Stomach (tissue), 9 donors: ENCODE measurements around the gene BICD2. TPM values are rescaled to one million over a fixed set of nuclear protein-coding genes. Genes with fewer than 3 reads are reported as not detected.
A peak's percentile ranks its signal among the peaks of the same experiment; 100 is the strongest.

Experiments used
- DNase-seq, 2 donors: peaks; one replicate each; pipeline versions ENCODE4 v3.0.0 to v3.0.0-alpha.2; 2013 to 2019
- H3K27ac ChIP-seq, 5 donors: fragments of 200-600 bp in 4 of 5; sonication (generic) in 4 of 5; one replicate each; pipeline ENCODE4 v1.5.1; 2013 to 2019; ENCODE audit warnings: mild to moderate bottlenecking in 1 of 5, moderate library complexity in 1 of 5
- H3K27me3 ChIP-seq, 3 donors: fragments of 200-600 bp; sonication (generic); one replicate each; pipeline ENCODE4 v1.5.1; 2017 to 2019; ENCODE audit warnings: mixed run types in 1 of 3
- H3K36me3 ChIP-seq, 4 donors: fragments of 200-600 bp; sonication (generic); 1 replicate in 3 of 4; 2 replicates in 1 of 4; pipeline ENCODE4 v1.5.1; 2016 to 2019
- H3K4me1 ChIP-seq, 4 donors: fragments of 200-600 bp; sonication (generic); one replicate each; pipeline ENCODE4 v1.5.1; 2016 to 2019
- H3K4me3 ChIP-seq, 4 donors: fragments of 200-600 bp; sonication (generic) in 3 of 4; one replicate each; pipeline ENCODE4 v1.5.1; 2016 to 2019; ENCODE audit warnings: mild to moderate bottlenecking in 1 of 4
- H3K9me3 ChIP-seq, 4 donors: fragments of 200-600 bp; sonication (generic); one replicate each; pipeline ENCODE4 v1.5.1; 2016 to 2019
- EP300 ChIP-seq: sonication (generic); formaldehyde crosslinking; IDR thresholded peaks from one replicate; pipeline ENCODE4 v1.6.1; 2017; ENCODE audit warnings: antibody characterized with exemption
- POLR2A ChIP-seq, 4 donors: fragments of 450-650 bp; IDR thresholded peaks; one replicate each; pipeline ENCODE4 v1.6.1; 2016; ENCODE audit warnings: antibody characterized with exemption in 4 of 4, control low read depth in 2 of 4, mild to moderate bottlenecking in 1 of 4, moderate library complexity in 1 of 4
- POLR2AphosphoS5 ChIP-seq, 3 donors: sonication (generic); formaldehyde crosslinking; IDR thresholded peaks; one replicate each; pipeline ENCODE4 v1.6.1; 2016; ENCODE audit warnings: antibody characterized with exemption in 3 of 3
- WGBS, 5 donors: extraction: QIAGEN DNeasy Blood & Tissue Kit in 3 of 5; methylation state at CpG; one replicate each; pipeline versions ENCODE4 v1.1.5 to v1.1.7; 2013 to 2018; 5-methylcytosine and 5-hydroxymethylcytosine counted together
- intact Hi-C: fragments of 100-400 bp; cut with DNase I; formaldehyde crosslinking; loops from one replicate; pipeline ENCODE4 v1.15.1; 2023; ENCODE audit warnings: low total_unique reads
- polyA plus RNA-seq, 3 donors: library from polyadenylated mRNA; stranded (reverse); fragments of 200-250 nt; gene quantifications; one replicate each; pipeline ENCODE4 v1.2.3, GENCODE V29; 2013
- total RNA-seq, 5 donors: library from RNA; depleted of rRNA; stranded (reverse); fragments of >200 nt; gene quantifications; one replicate each; pipeline versions ENCODE4 v1.1.0 to v1.2.3, GENCODE V29; 2014 to 2016
- TF ChIP-seq, protein P1 (sequence below), 7 experiments: fragments of 450-650 bp in 4 of 7; fragments of 200-600 bp in 3 of 7; sonication (generic) in 3 of 7; IDR thresholded peaks; one replicate each; pipeline ENCODE4 v1.5.1; 2016 to 2019; ENCODE audit warnings: antibody characterized with exemption in 7 of 7, control low read depth in 2 of 7, mild to moderate bottlenecking in 1 of 7
- donor health status: healthy with polysubstance abuse.
- donor health status: Bipolar disorder and iron deficiency.
- donor health status: healthy.

The BICD2 gene
- total and polyA plus RNA-seq, 8 donors = 5.9 to 32.6 (median 16.4) TPM

- Histone ChIP-seq H3K9me3 (no peaks in the 10 kb centered on the region), H3K4me3 (no peak overlapping the region), H3K27ac (no peak overlapping the region), H3K36me3 (peaks cover 21 to 75% (median 70%) of the 10 kb centered on the region in 4 donors), H3K4me1 (peaks cover 0 to 38% (median 12%) of the 10 kb centered on the region in 4 donors), H3K27me3 (no peaks in the 10 kb centered on the region)
- intact Hi-C loops = no loop called here
- DNase-seq = peak in 1 of 2 donors; percentile 13
- no peak for TF ChIP-seq POLR2A (IDR thresholded peaks at IDR 0.05)
- no peak for TF ChIP-seq EP300
- TF ChIP-seq, protein P1, sequence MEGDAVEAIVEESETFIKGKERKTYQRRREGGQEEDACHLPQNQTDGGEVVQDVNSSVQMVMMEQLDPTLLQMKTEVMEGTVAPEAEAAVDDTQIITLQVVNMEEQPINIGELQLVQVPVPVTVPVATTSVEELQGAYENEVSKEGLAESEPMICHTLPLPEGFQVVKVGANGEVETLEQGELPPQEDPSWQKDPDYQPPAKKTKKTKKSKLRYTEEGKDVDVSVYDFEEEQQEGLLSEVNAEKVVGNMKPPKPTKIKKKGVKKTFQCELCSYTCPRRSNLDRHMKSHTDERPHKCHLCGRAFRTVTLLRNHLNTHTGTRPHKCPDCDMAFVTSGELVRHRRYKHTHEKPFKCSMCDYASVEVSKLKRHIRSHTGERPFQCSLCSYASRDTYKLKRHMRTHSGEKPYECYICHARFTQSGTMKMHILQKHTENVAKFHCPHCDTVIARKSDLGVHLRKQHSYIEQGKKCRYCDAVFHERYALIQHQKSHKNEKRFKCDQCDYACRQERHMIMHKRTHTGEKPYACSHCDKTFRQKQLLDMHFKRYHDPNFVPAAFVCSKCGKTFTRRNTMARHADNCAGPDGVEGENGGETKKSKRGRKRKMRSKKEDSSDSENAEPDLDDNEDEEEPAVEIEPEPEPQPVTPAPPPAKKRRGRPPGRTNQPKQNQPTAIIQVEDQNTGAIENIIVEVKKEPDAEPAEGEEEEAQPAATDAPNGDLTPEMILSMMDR (IDR thresholded peaks at IDR 0.05) = no peak
- TF ChIP-seq POLR2AphosphoS5 (IDR thresholded peaks at IDR 0.05) = no peak
- 83 to 97% (median 89%) methylated on average over 3 to 4 of the region's 4 CpGs for WGBS, 5 donors
Observed at GRCh38 chr9:92726348-92726747, 38.3 kb downstream of the BICD2 start.

DNA sequence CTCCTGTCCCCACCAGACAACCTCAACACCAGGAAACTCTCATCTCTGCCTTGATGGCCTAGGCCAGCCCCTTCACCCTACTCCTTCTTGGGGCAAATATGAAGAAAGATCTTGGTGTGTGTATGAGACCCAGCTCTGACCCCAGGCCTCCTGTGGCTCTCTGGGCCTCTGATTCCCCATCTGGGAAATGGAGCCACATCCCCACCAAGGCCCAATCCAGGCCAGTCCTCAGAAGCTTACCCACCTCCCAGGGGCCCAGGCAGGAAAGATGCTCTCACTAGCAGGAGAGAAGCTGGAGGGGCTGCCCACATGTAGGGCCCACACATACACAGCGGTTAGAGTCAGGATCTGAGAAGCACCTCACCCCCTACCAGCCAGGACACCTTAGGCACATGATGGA, 38.9 kb downstream of the BICD2 start:
- intact Hi-C loops = no loop called here
- WGBS, 5 donors = 94 to 100% (median 99%) methylated on average over 1 of the region's 1 CpG; no CpG with 5 or more reads in 1 of the 5 donors
- Histone ChIP-seq H3K27me3 (no peaks in the 10 kb centered on the region), H3K9me3 (no peaks in the 10 kb centered on the region), H3K4me3 (no peak overlapping the region), H3K36me3 (peaks cover 26 to 81% (median 76%) of the 10 kb centered on the region in 4 donors), H3K4me1 (peaks cover 0 to 34% (median 9%) of the 10 kb centered on the region in 4 donors), H3K27ac (no peak overlapping the region)
- peak in 1 of 2 donors; percentile 14 for DNase-seq
- TF ChIP-seq EP300 (no peak), POLR2A (IDR thresholded peaks at IDR 0.05) (no peak), POLR2AphosphoS5 (IDR thresholded peaks at IDR 0.05) (no peak)
- TF ChIP-seq, protein P1 (IDR thresholded peaks at IDR 0.05) = no peak

DNA sequence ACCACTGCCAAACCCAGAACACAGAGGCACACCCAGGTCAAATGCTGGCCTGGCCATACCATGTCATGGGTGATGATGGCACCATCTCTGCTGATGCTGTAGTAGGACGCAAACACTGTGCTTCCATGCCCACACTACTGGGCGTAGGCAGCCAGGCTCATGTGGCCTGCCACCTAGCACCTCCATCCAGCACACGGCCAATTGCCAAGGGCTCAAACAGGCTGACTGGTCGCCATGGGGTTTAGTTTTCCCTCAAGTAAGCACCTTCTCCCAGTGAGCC, 39.4 kb downstream of the BICD2 start:
- no peak overlapping the region for H3K4me3 ChIP-seq
- peaks cover 31 to 87% (median 82%) of the 10 kb centered on the region in 4 donors for H3K36me3 ChIP-seq
- H3K27ac ChIP-seq = no peak overlapping the region
- peaks cover 0 to 33% (median 7%) of the 10 kb centered on the region in 4 donors for H3K4me1 ChIP-seq
- TF ChIP-seq, protein P1 (IDR thresholded peaks at IDR 0.05) = no peak
- no peak for TF ChIP-seq POLR2A (IDR thresholded peaks at IDR 0.05)
- TF ChIP-seq EP300 = no peak
- no peak for TF ChIP-seq POLR2AphosphoS5 (IDR thresholded peaks at IDR 0.05)
- peak in 1 of 2 donors; percentile 21 for DNase-seq
- 88 to 96% (median 95%) methylated on average over 3 to 4 of the region's 4 CpGs; no CpG with 5 or more reads in 1 of the 5 donors for WGBS, 5 donors
- intact Hi-C loops = no loop called here
- no peaks in the 10 kb centered on the region for H3K27me3 ChIP-seq
- no peaks in the 10 kb centered on the region for H3K9me3 ChIP-seq

DNA sequence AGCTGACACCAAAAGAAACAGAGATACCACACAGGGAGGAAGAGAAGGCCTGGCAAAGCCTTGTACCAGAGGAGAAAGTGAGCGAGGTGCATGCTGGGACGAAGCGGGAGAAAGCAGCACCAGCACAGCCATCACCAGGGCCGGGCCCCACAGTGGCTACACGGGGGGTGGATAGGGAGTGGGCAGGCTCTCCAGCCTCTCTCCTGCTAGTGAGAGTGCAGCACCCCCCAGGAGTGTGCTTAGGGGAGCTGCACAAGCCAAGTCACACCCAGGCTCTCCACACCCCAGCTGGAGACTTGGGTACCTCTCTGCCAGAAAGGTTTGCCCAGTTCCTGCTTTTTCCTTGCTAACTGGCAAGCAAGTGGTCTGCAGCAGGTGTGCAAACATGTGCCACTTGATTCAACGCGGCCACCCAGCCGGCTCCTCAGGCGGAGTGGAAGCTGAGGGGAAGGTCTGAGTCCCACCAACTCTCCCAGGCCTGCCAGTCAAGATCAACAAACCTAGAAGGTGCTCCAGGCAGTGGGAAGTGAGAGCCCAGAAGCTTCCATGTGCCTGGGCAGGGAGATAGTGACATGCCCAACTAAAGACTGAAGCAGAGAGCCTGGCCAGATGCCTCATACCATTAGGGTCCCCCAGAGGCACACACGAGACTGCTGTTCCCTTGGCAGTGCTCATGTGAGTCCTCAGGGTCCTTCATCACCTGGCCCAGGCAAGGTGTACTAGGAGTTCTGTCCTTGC, 39.9 kb downstream of the BICD2 start:
- Histone ChIP-seq H3K4me3 (no peak overlapping the region), H3K9me3 (no peaks in the 10 kb centered on the region), H3K36me3 (peaks cover 36 to 92% (median 87%) of the 10 kb centered on the region in 4 donors), H3K27me3 (no peaks in the 10 kb centered on the region), H3K27ac (no peak overlapping the region), H3K4me1 (peaks cover 0 to 28% (median 7%) of the 10 kb centered on the region in 4 donors)
- intact Hi-C loops = no loop called here
- no peak for TF ChIP-seq EP300
- TF ChIP-seq, protein P1 (IDR thresholded peaks at IDR 0.05) = no peak
- no peak for TF ChIP-seq POLR2AphosphoS5 (IDR thresholded peaks at IDR 0.05)
- no peak for TF ChIP-seq POLR2A (IDR thresholded peaks at IDR 0.05)
- DNase-seq = peak in 1 of 2 donors; percentile 23
- WGBS, 5 donors = 71 to 91% (median 84%) methylated on average over 9 to 10 of the region's 10 CpGs
